HAP-1 (cell line): ENCODE measurements around the gene SACM1L.
A peak's percentile ranks its signal among the peaks of the same experiment; 100 is the strongest.

ENCODE experiments used
- DNase-seq, 2 experiments: peaks; one replicate each; pipeline ENCODE4 v3.0.0-alpha.2; 2016 to 2020; ENCODE audit warnings: low spot score in 2 of 2
- H3K27me3 ChIP-seq: fragments of 250-450 bp; sonication (Bioruptor Pico); 2 replicates; pipeline ENCODE4 v1.5.1; 2020; ENCODE audit warnings: low read depth, mild to moderate bottlenecking, moderate library complexity
- H3K36me3 ChIP-seq: fragments of 250-450 bp; sonication (Bioruptor Pico); replicated peaks from 2 replicates; pipeline ENCODE4 v1.5.1; 2020; ENCODE audit warnings: mild to moderate bottlenecking
- H3K4me1 ChIP-seq: fragments of 250-450 bp; sonication (Bioruptor Pico); 2 replicates; pipeline ENCODE4 v1.5.1; 2020; ENCODE audit warnings: mild to moderate bottlenecking
- H3K4me3 ChIP-seq: fragments of 250-450 bp; sonication (Bioruptor Pico); 2 replicates; pipeline ENCODE4 v1.5.1; 2020; ENCODE audit warnings: mild to moderate bottlenecking, moderate library complexity
- H3K9me3 ChIP-seq: fragments of 250-450 bp; sonication (Bioruptor Pico); 2 replicates; pipeline ENCODE4 v1.5.1; 2020; ENCODE audit warnings: mild to moderate bottlenecking, moderate library complexity
- in situ Hi-C: fragments of 300-500 bp; cut with MboI; formaldehyde crosslinking; loops from 3 replicates; pipeline ENCODE4 v1.14.3; 2020; ENCODE audit warnings: low sequenced_read_pairs, inconsistent platforms, mixed read lengths

Gene SACM1L

GRCh38 chr3:45688882-45689786 is at the start of gene SACM1L:
SACM1L (plus strand) TSS chr3:45689396; CDS start chr3:45689466, 70 bp downstream.
- peaks cover 5% of the 10 kb centered on the region for H3K36me3 ChIP-seq
- in situ Hi-C loops: no loop called here
- H3K4me3 ChIP-seq: peak within 1 kb of the TSS; percentile 86
- DNase-seq: peak; percentile 98
- H3K4me1 ChIP-seq: peaks cover 10% of the 10 kb centered on the region
- H3K27me3 ChIP-seq: no peaks in the 10 kb centered on the region
- no peaks in the 10 kb centered on the region for H3K9me3 ChIP-seq

- Histone ChIP-seq H3K36me3 (peaks cover 36% of the 10 kb centered on the region), H3K27me3 (no peaks in the 10 kb centered on the region), H3K4me3 (no peak overlapping the region), H3K9me3 (no peaks in the 10 kb centered on the region), H3K4me1 (peaks cover 26% of the 10 kb centered on the region)
- no peak for DNase-seq
- in situ Hi-C loops: no loop called here
These were observed 49.1 kb upstream of the SACM1L start for GRCh38 chr3:45640091-45640507.

- no peak for DNase-seq
These were observed 48.4 kb upstream of the SACM1L start for GRCh38 chr3:45640724-45641361.

GRCh38 chr3:45641756-45642155 is 47.4 kb upstream of the SACM1L start:
- Histone ChIP-seq H3K4me1 (peaks cover 14% of the 10 kb centered on the region), H3K9me3 (no peaks in the 10 kb centered on the region), H3K4me3 (no peak overlapping the region), H3K36me3 (peaks cover 26% of the 10 kb centered on the region), H3K27me3 (no peaks in the 10 kb centered on the region)
- no peak for DNase-seq
- in situ Hi-C loops: no loop called here

More at GRCh38 chr3:45640724-45641361, 48.4 kb upstream of the SACM1L start:
- H3K4me1 ChIP-seq: peaks cover 22% of the 10 kb centered on the region
- peaks cover 33% of the 10 kb centered on the region for H3K36me3 ChIP-seq
- H3K4me3 ChIP-seq: no peak overlapping the region
- in situ Hi-C loops: no loop called here
- H3K9me3 ChIP-seq: no peaks in the 10 kb centered on the region
- no peaks in the 10 kb centered on the region for H3K27me3 ChIP-seq

- no peak for DNase-seq
- peaks cover 14% of the 10 kb centered on the region for H3K4me1 ChIP-seq
- H3K4me3 ChIP-seq: no peak overlapping the region
- no peaks in the 10 kb centered on the region for H3K9me3 ChIP-seq
- in situ Hi-C loops: no loop called here
- H3K36me3 ChIP-seq: peaks cover 27% of the 10 kb centered on the region
- H3K27me3 ChIP-seq: no peaks in the 10 kb centered on the region
These were observed 46.5 kb upstream of the SACM1L start for GRCh38 chr3:45642731-45643152.

GRCh38 chr3:45644063-45644790 is 45.0 kb upstream of the SACM1L start:
- no peak overlapping the region for H3K4me3 ChIP-seq
- no peak for DNase-seq
- H3K27me3 ChIP-seq: no peaks in the 10 kb centered on the region
- in situ Hi-C loops: no loop called here
- peaks cover 22% of the 10 kb centered on the region for H3K36me3 ChIP-seq
- H3K4me1 ChIP-seq: peaks cover 8% of the 10 kb centered on the region
- no peaks in the 10 kb centered on the region for H3K9me3 ChIP-seq

- Histone ChIP-seq H3K36me3 (peaks cover 18% of the 10 kb centered on the region), H3K4me1 (peaks cover 8% of the 10 kb centered on the region)
These were observed 44.4 kb upstream of the SACM1L start for GRCh38 chr3:45644791-45645201.

GRCh38 chr3:45646051-45646585 is 43.1 kb upstream of the SACM1L start:
- no peaks in the 10 kb centered on the region for H3K9me3 ChIP-seq
- H3K27me3 ChIP-seq: no peaks in the 10 kb centered on the region
- in situ Hi-C loops: no loop called here
- H3K36me3 ChIP-seq: peaks cover 7% of the 10 kb centered on the region; the same call in 1 of the 2 replicates
- DNase-seq: no peak
- H3K4me3 ChIP-seq: no peak overlapping the region
- peaks cover 8% of the 10 kb centered on the region for H3K4me1 ChIP-seq

More at GRCh38 chr3:45644791-45645201, 44.4 kb upstream of the SACM1L start:
- no peak for DNase-seq
- in situ Hi-C loops: no loop called here
- Histone ChIP-seq H3K27me3 (no peaks in the 10 kb centered on the region), H3K9me3 (no peaks in the 10 kb centered on the region), H3K4me3 (no peak overlapping the region)

GRCh38 chr3:45647148-45647619 is 42.0 kb upstream of the SACM1L start:
- Histone ChIP-seq H3K36me3 (peaks cover 7% of the 10 kb centered on the region; the same call in 1 of the 2 replicates), H3K4me1 (peaks cover 8% of the 10 kb centered on the region), H3K9me3 (no peaks in the 10 kb centered on the region), H3K27me3 (no peaks in the 10 kb centered on the region), H3K4me3 (no peak overlapping the region)
- in situ Hi-C loops: no loop called here
- no peak for DNase-seq

- H3K4me1 ChIP-seq: peaks cover 4% of the 10 kb centered on the region
- DNase-seq: no peak
- no peak overlapping the region for H3K4me3 ChIP-seq
- in situ Hi-C loops: loop anchor here (10.0 to 25.0 kb wide), 2 partner anchors 138 to 441 kb away; no protein-coding TSS in a partner anchor
- peaks cover 2% of the 10 kb centered on the region; the same call in 1 of the 2 replicates for H3K36me3 ChIP-seq
- H3K9me3 ChIP-seq: no peaks in the 10 kb centered on the region
- no peaks in the 10 kb centered on the region for H3K27me3 ChIP-seq
These were observed 36.0 kb upstream of the SACM1L start for GRCh38 chr3:45653205-45653604.

- DNase-seq: no peak
- in situ Hi-C loops: loop anchor here (10.0 to 25.0 kb wide), 2 partner anchors 140 to 442 kb away; no protein-coding TSS in a partner anchor
- H3K27me3 ChIP-seq: no peaks in the 10 kb centered on the region
- no peaks in the 10 kb centered on the region for H3K9me3 ChIP-seq
- no peaks in the 10 kb centered on the region for H3K36me3 ChIP-seq
- no peak overlapping the region for H3K4me3 ChIP-seq
- peaks cover 4% of the 10 kb centered on the region for H3K4me1 ChIP-seq
These were observed 34.7 kb upstream of the SACM1L start for GRCh38 chr3:45654397-45654944.

GRCh38 chr3:45655906-45656305 is 33.3 kb upstream of the SACM1L start:
- no peak for DNase-seq
- Histone ChIP-seq H3K4me1 (peaks cover 4% of the 10 kb centered on the region), H3K36me3 (no peaks in the 10 kb centered on the region), H3K27me3 (no peaks in the 10 kb centered on the region), H3K9me3 (no peaks in the 10 kb centered on the region), H3K4me3 (no peak overlapping the region)
- in situ Hi-C loops: loop anchor here (5.0 to 25.0 kb wide), 3 partner anchors 141 to 619 kb away; no protein-coding TSS in a partner anchor
